Thyroid gland (tissue), 4 donors: Measurements from ENCODE around the gene DSPP. TPM values are rescaled to one million over a fixed set of nuclear protein-coding genes. Genes with fewer than 3 reads are reported as not detected.
A peak's percentile ranks its signal among the peaks of the same experiment; 100 is the strongest.

Experiments used
- DNase-seq, 2 donors: peaks; one replicate each; pipeline ENCODE4 v3.0.0-alpha.2; 2019
- H3K27ac ChIP-seq, 3 donors: fragments of 200-600 bp; sonication (generic); 1 replicate in 2 of 3; 2 replicates in 1 of 3; pipeline ENCODE4 v1.5.1; 2016 to 2019; ENCODE audit warnings: mild to moderate bottlenecking in 1 of 3, moderate library complexity in 1 of 3
- H3K27me3 ChIP-seq: fragments of 200-600 bp; sonication (generic); one replicate; pipeline ENCODE4 v1.5.1; 2019
- H3K36me3 ChIP-seq, 2 donors: fragments of 200-600 bp; sonication (generic); one replicate each; pipeline ENCODE4 v1.5.1; 2016 to 2019
- H3K4me1 ChIP-seq, 2 donors: fragments of 200-600 bp; sonication (generic); one replicate each; pipeline ENCODE4 v1.5.1; 2017 to 2019
- H3K4me3 ChIP-seq, 3 donors: fragments of 200-600 bp; sonication (generic); replicated peaks in 1 of 3; 1 replicate in 2 of 3; 2 replicates in 1 of 3; pipeline ENCODE4 v1.5.1; 2016; ENCODE audit warnings: mild to moderate bottlenecking in 1 of 3
- H3K9me3 ChIP-seq: fragments of 200-600 bp; sonication (generic); one replicate; pipeline ENCODE4 v1.5.1; 2017
- CTCF ChIP-seq, 6 experiments: fragments of 200-600 bp in 3 of 6; fragments of 450-650 bp in 3 of 6; sonication (generic) in 3 of 6; IDR thresholded peaks; one replicate each; pipeline ENCODE4 v1.5.1; 2016 to 2019; ENCODE audit warnings: antibody characterized with exemption in 6 of 6, mild to moderate bottlenecking in 2 of 6, inconsistent platforms in 1 of 6, moderate library complexity in 1 of 6
- POLR2A ChIP-seq, 2 donors: fragments of 450-650 bp; IDR thresholded peaks; one replicate each; pipeline ENCODE4 v1.6.1; 2017; ENCODE audit warnings: antibody characterized with exemption in 2 of 2, mild to moderate bottlenecking in 2 of 2, moderate library complexity in 1 of 2
- WGBS, 2 donors: methylation state at CpG; one replicate each; pipeline ENCODE4 v1.1.5; 2017; 5-methylcytosine and 5-hydroxymethylcytosine counted together
- intact Hi-C: fragments of 100-400 bp; cut with DNase I; formaldehyde crosslinking; loops from one replicate; pipeline ENCODE4 v1.15.1; 2023
- total RNA-seq, 4 donors: library from RNA; depleted of rRNA; stranded (reverse); fragments of >200 nt; gene quantifications; one replicate each; pipeline ENCODE4 v1.2.3, GENCODE V29; 2016

Gene DSPP
- total RNA-seq, 4 donors from 2014 or later = 0.13 TPM; not detected in 3

GRCh38 chr4:87601361-87601760 lies 7.0 kb upstream of the DSPP start:
- DNase-seq = no peak
- no peak for TF ChIP-seq POLR2A (IDR thresholded peaks at IDR 0.05)
- TF ChIP-seq CTCF (IDR thresholded peaks at IDR 0.05) = no peak
- Histone ChIP-seq H3K36me3 (no peaks in the 10 kb centered on the region), H3K27ac (no peak overlapping the region), H3K4me1 (no peaks in the 10 kb centered on the region), H3K9me3 (no peaks in the 10 kb centered on the region), H3K27me3 (no peaks in the 10 kb centered on the region), H3K4me3 (no peak overlapping the region)
- intact Hi-C loops = no loop called here

- H3K9me3 ChIP-seq = no peaks in the 10 kb centered on the region
- H3K27me3 ChIP-seq = no peaks in the 10 kb centered on the region
- H3K4me1 ChIP-seq = no peaks in the 10 kb centered on the region
- no peak for DNase-seq
- no peak overlapping the region for H3K27ac ChIP-seq
- 78 to 94% methylated on average over 4 of the region's 4 CpGs for WGBS, 2 donors
- H3K4me3 ChIP-seq = no peak overlapping the region
- TF ChIP-seq POLR2A (IDR thresholded peaks at IDR 0.05) (no peak), CTCF (IDR thresholded peaks at IDR 0.05) (no peak)
- H3K36me3 ChIP-seq = no peaks in the 10 kb centered on the region
- intact Hi-C loops = no loop called here
These were observed 6.1 kb downstream of the DSPP start for GRCh38 chr4:87614292-87614890.

GRCh38 chr4:87616268-87616667 lies 7.9 kb downstream of the DSPP start:
- intact Hi-C loops = no loop called here
- Histone ChIP-seq H3K27ac (no peak overlapping the region), H3K36me3 (no peaks in the 10 kb centered on the region), H3K27me3 (no peaks in the 10 kb centered on the region), H3K9me3 (no peaks in the 10 kb centered on the region), H3K4me3 (no peak overlapping the region), H3K4me1 (no peaks in the 10 kb centered on the region)
- TF ChIP-seq POLR2A (IDR thresholded peaks at IDR 0.05) (no peak), CTCF (IDR thresholded peaks at IDR 0.05) (no peak)
- WGBS, 2 donors = 63 to 65% methylated on average over 9 of the region's 9 CpGs
- no peak for DNase-seq

- Histone ChIP-seq H3K36me3 (no peaks in the 10 kb centered on the region), H3K4me3 (no peak overlapping the region), H3K27me3 (no peaks in the 10 kb centered on the region), H3K4me1 (no peaks in the 10 kb centered on the region), H3K9me3 (no peaks in the 10 kb centered on the region), H3K27ac (peak overlapping the region; percentile 11 to 55 (median 39))
- TF ChIP-seq POLR2A (IDR thresholded peaks at IDR 0.05) (no peak), CTCF (IDR thresholded peaks at IDR 0.05) (no peak)
- DNase-seq = no peak
- intact Hi-C loops = no loop called here
- WGBS, 2 donors = 84% methylated on average over 6 of the region's 6 CpGs
These were observed 11.8 kb downstream of the DSPP start for GRCh38 chr4:87620086-87620485.

GRCh38 chr4:87620491-87620890 lies 12.2 kb downstream of the DSPP start:
- H3K27ac ChIP-seq = peak overlapping the region in 1 of 3 donors; percentile 57
- no peaks in the 10 kb centered on the region for H3K4me1 ChIP-seq
- H3K36me3 ChIP-seq = no peaks in the 10 kb centered on the region
- no peak overlapping the region for H3K4me3 ChIP-seq
- H3K27me3 ChIP-seq = no peaks in the 10 kb centered on the region
- no peak for DNase-seq
- H3K9me3 ChIP-seq = no peaks in the 10 kb centered on the region
- intact Hi-C loops = no loop called here
- TF ChIP-seq POLR2A (IDR thresholded peaks at IDR 0.05) (no peak), CTCF (IDR thresholded peaks at IDR 0.05) (no peak)
